AG08396 (cell line): Measurements from ENCODE around the gene NEIL3.
A peak's percentile ranks its signal among the peaks of the same experiment; 100 is the strongest.
"Not testable (repeated sequence)": the region's sequence is repeated elsewhere in the genome, so short reads cannot be mapped to it uniquely, and the experiment has no call there.

Source experiments
- DNase-seq: peaks from one replicate; pipeline ENCODE4 v3.0.0; 2012; ENCODE audit warnings: low spot score, mixed read lengths

The NEIL3 gene

GRCh38 chr4:177301126-177301639 lies 8.5 kb upstream of the NEIL3 start:
- DNase-seq = no peak

GRCh38 chr4:177302371-177303100 lies 7.1 kb upstream of the NEIL3 start:
- DNase-seq = no peak

GRCh38 chr4:177304094-177304493 lies 5.6 kb upstream of the NEIL3 start:
- DNase-seq = no peak

- not testable (repeated sequence) for DNase-seq
These were observed 4.8 kb upstream of the NEIL3 start for GRCh38 chr4:177304864-177305263.

- DNase-seq = peak; percentile 39
These were observed 1.5 kb upstream of the NEIL3 start for GRCh38 chr4:177308125-177308524.

GRCh38 chr4:177308847-177309521 lies 690 bp upstream of the NEIL3 start:
- DNase-seq = no peak

GRCh38 chr4:177311589-177311988 lies 1.9 kb downstream of the NEIL3 start:
- DNase-seq = no peak

GRCh38 chr4:177313263-177313662 lies 3.6 kb downstream of the NEIL3 start:
- DNase-seq = no peak

- no peak for DNase-seq
These were observed 6.2 kb downstream of the NEIL3 start for GRCh38 chr4:177315767-177316464.

GRCh38 chr4:177320721-177321120 lies 11.0 kb downstream of the NEIL3 start:
- DNase-seq = no peak

GRCh38 chr4:177321647-177322046 lies 12.0 kb downstream of the NEIL3 start:
- DNase-seq = no peak

- DNase-seq = peak; percentile 15
These were observed 12.6 kb downstream of the NEIL3 start for GRCh38 chr4:177322266-177322665.

GRCh38 chr4:177322881-177323280 lies 13.2 kb downstream of the NEIL3 start:
- no peak for DNase-seq

- no peak for DNase-seq
These were observed 13.7 kb downstream of the NEIL3 start for GRCh38 chr4:177323416-177323815.

GRCh38 chr4:177332119-177332518 lies 22.4 kb downstream of the NEIL3 start:
- no peak for DNase-seq

- DNase-seq = peak; percentile 34
These were observed 30.1 kb downstream of the NEIL3 start for GRCh38 chr4:177339477-177340374.

- DNase-seq = no peak
These were observed 38.7 kb downstream of the NEIL3 start for GRCh38 chr4:177348348-177348747.

- DNase-seq = no peak
These were observed 39.5 kb downstream of the NEIL3 start for GRCh38 chr4:177349191-177349590.

- DNase-seq = no peak
These were observed 42.1 kb downstream of the NEIL3 start for GRCh38 chr4:177351622-177352244.

- no peak for DNase-seq
These were observed 46.5 kb downstream of the NEIL3 start for GRCh38 chr4:177356206-177356605.

GRCh38 chr4:177356921-177357320 lies 47.2 kb downstream of the NEIL3 start:
- DNase-seq = no peak
